B cell (primary cell): ENCODE data around the gene NFATC1. TPM values are rescaled to one million over a fixed set of nuclear protein-coding genes. Genes with fewer than 3 reads are reported as not detected.

Source experiments
- ATAC-seq: fragments of 200-7000 bp; cut with Tn5 transposase; one replicate; pipeline ENCODE4 v1.10.0; 2021; ENCODE audit warnings: low read depth, mild to moderate bottlenecking, moderate number of reproducible peaks, moderate library complexity
- CTCF ChIA-PET: fragments of 350-600 bp; sonication (Branson Sonifier 250); formaldehyde crosslinking; loops from one replicate; lab custom pipeline; 2021; ENCODE audit warnings: antibody characterized with exemption, inconsistent platforms; lab: Charles Lee
- POLR2A ChIA-PET: fragments of 350-600 bp; sonication (Branson Sonifier 250); formaldehyde crosslinking; loops from one replicate; lab custom pipeline; 2021; ENCODE audit warnings: antibody characterized with exemption; lab: Charles Lee
- DNase-seq: peaks from one replicate; pipeline ENCODE4 v3.0.0; 2013
- H2AFZ ChIP-seq: 2 replicates; pipeline ENCODE4 v1.6.1; 2012; ENCODE audit warnings: mild to moderate bottlenecking, low read depth, low read length; ENCODE audit not compliant: insufficient read depth, poor library complexity, severe bottlenecking
- H3K27ac ChIP-seq, 2 donors: 1 replicate in 1 of 2; 2 replicates in 1 of 2; pipeline ENCODE4 v1.5.1; 2012 to 2013; ENCODE audit warnings: low read length in 2 of 2, mild to moderate bottlenecking in 2 of 2, moderate library complexity in 1 of 2
- H3K27me3 ChIP-seq, 4 experiments: fragments of 200-600 bp in 1 of 4; sonication (generic) in 1 of 4; replicated peaks in 1 of 4; 1 replicate in 2 of 4; 2 replicates in 2 of 4; pipeline versions ENCODE4 v1.6.1 to v1.7.0; 2013 to 2016; ENCODE audit warnings: low read length in 3 of 4, mild to moderate bottlenecking in 2 of 4, mixed read lengths in 1 of 4, moderate library complexity in 1 of 4; ENCODE audit not compliant: insufficient read depth in 4 of 4, control insufficient read depth in 3 of 4; ENCODE audit errors: control extremely low read depth in 1 of 4
- H3K36me3 ChIP-seq, 2 experiments: replicated peaks in 1 of 2; 1 replicate in 1 of 2; 2 replicates in 1 of 2; pipeline versions ENCODE4 v1.6.1 to v1.7.1; 2013; ENCODE audit warnings: low read length in 1 of 2; ENCODE audit not compliant: insufficient read depth in 2 of 2, control insufficient read depth in 1 of 2; ENCODE audit errors: control extremely low read depth in 1 of 2, extremely low read depth in 1 of 2
- H3K4me1 ChIP-seq, 2 donors: fragments of 200-600 bp in 1 of 2; sonication (generic) in 1 of 2; 1 replicate in 1 of 2; 2 replicates in 1 of 2; pipeline versions ENCODE4 v1.5.1 to v1.6.1; 2013 to 2017; ENCODE audit warnings: low read length in 2 of 2; ENCODE audit not compliant: control insufficient read depth in 2 of 2, insufficient read depth in 2 of 2
- H3K4me2 ChIP-seq: replicated peaks from 2 replicates; pipeline ENCODE3; 2012; ENCODE audit warnings: mild to moderate bottlenecking, low read depth, low read length; ENCODE audit not compliant: poor library complexity, severe bottlenecking
- H3K4me3 ChIP-seq, 5 experiments: fragments of 200-600 bp in 1 of 5; sonication (generic) in 1 of 5; 1 replicate in 3 of 5; 2 replicates in 2 of 5; pipeline versions ENCODE4 v1.5.1 to v1.7.0; 2011 to 2016; ENCODE audit warnings: low read length in 4 of 5, mild to moderate bottlenecking in 4 of 5, low read depth in 2 of 5, control low read depth in 1 of 5, moderate library complexity in 1 of 5; ENCODE audit not compliant: insufficient read depth in 1 of 5; ENCODE audit errors: control extremely low read depth in 1 of 5, extremely low read depth in 1 of 5
- H3K79me2 ChIP-seq: fragments of 200-600 bp; sonication (generic); one replicate; pipeline ENCODE4 v1.6.0; 2016; ENCODE audit warnings: low read length; ENCODE audit not compliant: control insufficient read depth, insufficient read depth
- H3K9ac ChIP-seq: fragments of 200-600 bp; sonication (generic); 2 replicates; pipeline ENCODE4 v1.6.1; 2017; ENCODE audit warnings: mild to moderate bottlenecking, low read length, moderate library complexity
- H3K9me3 ChIP-seq, 3 donors: one replicate each; pipeline versions ENCODE4 v1.6.1 to v1.7.1; 2013; ENCODE audit warnings: low read length in 2 of 3; ENCODE audit not compliant: control insufficient read depth in 2 of 3, insufficient read depth in 1 of 3; ENCODE audit errors: control extremely low read depth in 1 of 3
- H4K20me1 ChIP-seq: 2 replicates; pipeline ENCODE4 v1.6.0; 2012; ENCODE audit warnings: mild to moderate bottlenecking, low read length; ENCODE audit not compliant: insufficient read depth, control insufficient read depth, poor library complexity, severe bottlenecking
- H3K27ac Mint-ChIP-seq: one replicate; pipeline ENCODE4 v1.8.0; 2021; ENCODE audit warnings: mixed read lengths
- H3K27me3 Mint-ChIP-seq: one replicate; pipeline ENCODE4 v1.8.0; 2021; ENCODE audit warnings: mixed read lengths
- H3K4me1 Mint-ChIP-seq: one replicate; pipeline ENCODE4 v1.8.0; 2021; ENCODE audit warnings: mixed read lengths
- H3K4me3 Mint-ChIP-seq: one replicate; pipeline ENCODE4 v1.8.0; 2021; ENCODE audit warnings: mixed read lengths
- H3K9me3 Mint-ChIP-seq: one replicate; pipeline ENCODE4 v1.8.0; 2022; ENCODE audit warnings: mixed read lengths; ENCODE audit not compliant: insufficient read depth
- EZH2 ChIP-seq: IDR thresholded peaks from 2 replicates; pipeline ENCODE4 v1.6.1; 2012; ENCODE audit warnings: borderline replicate concordance, low read depth, mild to moderate bottlenecking, moderate library complexity, low read length; ENCODE audit not compliant: insufficient read depth, poor library complexity, severe bottlenecking
- WGBS: methylation state at CpG from one replicate; pipeline ENCODE4 v1.1.5; 2013; ENCODE audit warnings: missing lambda C conversion rate; ENCODE audit not compliant: insufficient coverage; 5-methylcytosine and 5-hydroxymethylcytosine counted together
- intact Hi-C: fragments of 100-400 bp; cut with micrococcal nuclease; formaldehyde crosslinking; loops from one replicate; pipeline ENCODE4 v1.10.0; 2022
- polyA plus RNA-seq: library from polyadenylated mRNA; depleted of rRNA; stranded (reverse); fragments of >200 nt; gene quantifications from 2 replicates; pipeline ENCODE4 v1.2.3, GENCODE V29; 2012
- total RNA-seq, 2 donors: library from RNA; stranded (reverse); fragments of 120-200 nt in 1 of 2; gene quantifications; 1 replicate in 1 of 2; 2 replicates in 1 of 2; pipeline versions ENCODE4 v1.2.3 to v1.2.4, GENCODE V29; 2013 to 2022
- TF ChIP-seq, protein P1 (sequence below): fragments of 200-600 bp; IDR thresholded peaks from one replicate; pipeline ENCODE4 v1.8.0; 2022; ENCODE audit warnings: antibody characterized with exemption, mild to moderate bottlenecking

The NFATC1 gene
- total and polyA plus RNA-seq, 2 donors (not counting 1 experiment from before 2014, with no cell fraction given) = 32.2 to 108 TPM

GRCh38 chr18:79383388-79384056 is 12.2 kb upstream of the NFATC1 start:
- CTCF ChIA-PET = interaction anchor here (1.6 to 12.4 kb wide), 4 partner anchors 9 to 261 kb away, joined by 5 to 201 read pairs (median 115); no protein-coding TSS in a partner anchor
- H4K20me1 ChIP-seq = peaks cover 10% of the 10 kb centered on the region
- peaks cover 2% of the 10 kb centered on the region for H3K27me3 Mint-ChIP-seq
- no peak overlapping the region for H3K4me3 Mint-ChIP-seq
- H3K4me3 ChIP-seq = no peak overlapping the region
- peaks cover 14% of the 10 kb centered on the region for H3K4me1 Mint-ChIP-seq
- no peak overlapping the region for H3K4me2 ChIP-seq
- DNase-seq (no peak), ATAC-seq (no peak)
- intact Hi-C loops = loop anchor here (5.0 kb wide), 1 partner anchor 774 kb away; no protein-coding TSS in a partner anchor
- H3K79me2 ChIP-seq = no peaks in the 10 kb centered on the region
- no peak overlapping the region for H3K27ac ChIP-seq
- TF ChIP-seq EZH2 = no peak
- TF ChIP-seq, protein P1, sequence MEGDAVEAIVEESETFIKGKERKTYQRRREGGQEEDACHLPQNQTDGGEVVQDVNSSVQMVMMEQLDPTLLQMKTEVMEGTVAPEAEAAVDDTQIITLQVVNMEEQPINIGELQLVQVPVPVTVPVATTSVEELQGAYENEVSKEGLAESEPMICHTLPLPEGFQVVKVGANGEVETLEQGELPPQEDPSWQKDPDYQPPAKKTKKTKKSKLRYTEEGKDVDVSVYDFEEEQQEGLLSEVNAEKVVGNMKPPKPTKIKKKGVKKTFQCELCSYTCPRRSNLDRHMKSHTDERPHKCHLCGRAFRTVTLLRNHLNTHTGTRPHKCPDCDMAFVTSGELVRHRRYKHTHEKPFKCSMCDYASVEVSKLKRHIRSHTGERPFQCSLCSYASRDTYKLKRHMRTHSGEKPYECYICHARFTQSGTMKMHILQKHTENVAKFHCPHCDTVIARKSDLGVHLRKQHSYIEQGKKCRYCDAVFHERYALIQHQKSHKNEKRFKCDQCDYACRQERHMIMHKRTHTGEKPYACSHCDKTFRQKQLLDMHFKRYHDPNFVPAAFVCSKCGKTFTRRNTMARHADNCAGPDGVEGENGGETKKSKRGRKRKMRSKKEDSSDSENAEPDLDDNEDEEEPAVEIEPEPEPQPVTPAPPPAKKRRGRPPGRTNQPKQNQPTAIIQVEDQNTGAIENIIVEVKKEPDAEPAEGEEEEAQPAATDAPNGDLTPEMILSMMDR = no peak
- no peaks in the 10 kb centered on the region for H3K9me3 Mint-ChIP-seq
- peaks cover 0 to under 1% of the 10 kb centered on the region in 2 experiments for H3K36me3 ChIP-seq
- no peak overlapping the region for H2AFZ ChIP-seq
- H3K4me1 ChIP-seq = peaks cover 9 to 22% of the 10 kb centered on the region in 2 donors
- H3K9me3 ChIP-seq = peaks cover 0 to 4% (median 0%) of the 10 kb centered on the region in 3 donors
- no peak overlapping the region for H3K9ac ChIP-seq
- POLR2A ChIA-PET = no interaction called here
- 94% methylated on average over 20 of the region's 20 CpGs for WGBS
- no peak overlapping the region for H3K27ac Mint-ChIP-seq
- no peaks in the 10 kb centered on the region for H3K27me3 ChIP-seq

DNA sequence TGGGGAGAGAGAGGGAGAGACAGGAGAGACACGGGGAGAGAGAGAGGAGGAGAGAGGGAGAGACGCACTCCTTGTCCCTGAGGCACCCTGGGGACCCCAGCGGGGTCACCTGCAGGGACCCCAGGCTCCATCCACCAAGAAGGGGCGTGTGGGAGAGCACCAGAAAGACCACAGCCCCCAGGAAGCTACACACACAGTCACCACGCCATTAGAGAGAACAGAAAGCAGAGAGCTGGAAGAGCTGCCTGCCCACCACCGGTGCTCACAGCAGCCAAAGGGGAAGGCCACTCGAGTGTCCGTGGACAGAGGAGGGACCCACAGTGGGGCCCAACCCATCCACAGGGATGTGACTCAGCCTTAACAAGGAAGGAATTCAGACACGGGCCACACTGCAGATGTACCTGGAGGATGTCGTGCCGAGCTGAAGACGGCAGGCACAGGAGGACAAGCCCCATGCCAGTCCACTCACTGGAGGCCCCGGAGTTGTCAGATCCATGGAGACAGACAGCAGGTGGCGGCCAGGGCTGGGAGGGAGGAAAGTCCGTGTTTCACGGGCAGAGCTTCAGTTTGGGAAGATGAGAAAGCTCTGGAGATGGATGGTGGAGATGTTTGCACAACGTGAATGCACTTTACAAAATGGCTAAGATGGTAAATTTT is 11.5 kb upstream of the NFATC1 start:
- ChIA-PET CTCF (interaction anchor here (11.9 to 12.4 kb wide), 2 partner anchors 145 to 261 kb away, joined by 175 to 201 read pairs; no protein-coding TSS in a partner anchor), POLR2A (no interaction called here)

More for the DNA sequence above, 11.5 kb upstream of the NFATC1 start:
- peaks cover 10% of the 10 kb centered on the region for H4K20me1 ChIP-seq
- Mint-ChIP-seq H3K27ac (no peak overlapping the region), H3K4me1 (peaks cover 9% of the 10 kb centered on the region), H3K27me3 (peaks cover 4% of the 10 kb centered on the region), H3K4me3 (no peak overlapping the region), H3K9me3 (no peaks in the 10 kb centered on the region)
- no peak overlapping the region for H3K4me3 ChIP-seq
- no peak overlapping the region for H2AFZ ChIP-seq
- ATAC-seq = no peak
- no peak overlapping the region for H3K27ac ChIP-seq
- no peak overlapping the region for H3K9ac ChIP-seq
- peaks cover 7 to 15% of the 10 kb centered on the region in 2 donors for H3K4me1 ChIP-seq
- no peaks in the 10 kb centered on the region for H3K27me3 ChIP-seq
- TF ChIP-seq EZH2 = no peak
- TF ChIP-seq, protein P1 = no peak
- whole genome bisulfite sequencing = 80% methylated on average over 13 of the region's 17 CpGs
- H3K4me2 ChIP-seq = no peak overlapping the region
- no peaks in the 10 kb centered on the region for H3K79me2 ChIP-seq
- intact Hi-C loops = loop anchor here (5.0 kb wide), 1 partner anchor 773 kb away; no protein-coding TSS in a partner anchor
- H3K9me3 ChIP-seq = peaks cover 0 to 4% (median 0%) of the 10 kb centered on the region in 3 donors
- DNase-seq = no peak
- H3K36me3 ChIP-seq = no peaks in the 10 kb centered on the region
